Immature natural killer cell (primary cell): Measurements from ENCODE around the gene ACADSB. TPM values are rescaled to one million over a fixed set of nuclear protein-coding genes. Genes with fewer than 3 reads are reported as not detected.
A peak's percentile ranks its signal among the peaks of the same experiment; 100 is the strongest.

Experiments used
- DNase-seq, 3 donors: peaks; one replicate each; pipeline ENCODE4 v3.0.0; 2022; ENCODE audit warnings: mixed read lengths in 1 of 3
- H3K27ac Mint-ChIP-seq, 6 donors: one replicate each; pipeline ENCODE4 v1.8.0; 2020; ENCODE audit warnings: mixed read lengths in 6 of 6, mild to moderate bottlenecking in 5 of 6, inconsistent platforms in 4 of 6, moderate library complexity in 3 of 6
- H3K27me3 Mint-ChIP-seq, 3 donors: one replicate each; pipeline ENCODE4 v1.8.0; 2020 to 2021; ENCODE audit warnings: low read depth in 3 of 3, mild to moderate bottlenecking in 3 of 3, mixed read lengths in 3 of 3, moderate library complexity in 3 of 3, inconsistent platforms in 1 of 3
- H3K36me3 Mint-ChIP-seq, 3 donors: one replicate each; pipeline ENCODE4 v1.8.0; 2020; ENCODE audit warnings: mixed read lengths in 3 of 3, inconsistent platforms in 2 of 3, mild to moderate bottlenecking in 2 of 3
- H3K4me1 Mint-ChIP-seq, 2 donors: one replicate each; pipeline ENCODE4 v1.8.0; 2020; ENCODE audit warnings: inconsistent platforms in 2 of 2, mild to moderate bottlenecking in 2 of 2, mixed read lengths in 2 of 2, moderate library complexity in 1 of 2
- H3K4me3 Mint-ChIP-seq, 5 donors: one replicate each; pipeline ENCODE4 v1.8.0; 2020; ENCODE audit warnings: mild to moderate bottlenecking in 5 of 5, mixed read lengths in 5 of 5, inconsistent platforms in 3 of 5, moderate library complexity in 3 of 5
- H3K9me3 Mint-ChIP-seq, 6 donors: one replicate each; pipeline ENCODE4 v1.8.0; 2020; ENCODE audit warnings: mild to moderate bottlenecking in 6 of 6, mixed read lengths in 6 of 6, inconsistent platforms in 4 of 6, moderate library complexity in 3 of 6
- polyA plus RNA-seq, 3 donors: library from polyadenylated mRNA; unstranded; fragments of 300-500 nt; fragmentation: Illumina TruSeq; gene quantifications; one replicate each; pipeline ENCODE4 v1.2.3, GENCODE V29; 2021

The ACADSB gene
- polyA plus RNA-seq, 3 donors from 2014 or later, result 22.7 to 41.7 (median 30.1) TPM

DNA sequence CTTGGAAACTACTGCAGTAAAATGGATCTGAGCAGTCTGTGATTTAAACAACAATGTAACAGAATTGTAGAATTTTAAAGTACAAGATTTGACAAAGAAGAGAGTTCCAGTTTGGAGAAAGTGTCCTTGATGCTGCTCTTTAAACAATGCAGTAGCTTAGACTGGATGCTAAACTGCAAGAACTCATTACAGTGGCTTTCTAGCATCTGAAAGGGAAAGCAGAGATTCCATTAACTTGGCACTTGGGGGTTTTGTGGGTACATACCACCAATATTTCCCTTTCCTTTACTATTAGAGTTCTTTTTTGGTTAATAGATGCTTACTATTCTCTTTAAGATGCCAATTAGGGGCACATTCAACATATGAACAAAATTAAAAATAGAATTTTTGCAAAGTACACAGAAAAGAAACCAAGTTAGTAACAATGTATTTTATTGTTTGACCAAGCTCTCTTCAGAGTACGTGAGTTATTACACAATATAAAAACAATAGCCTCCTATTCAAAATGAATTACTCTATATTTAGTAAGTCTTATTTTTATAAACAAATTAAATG is 16.7 kb upstream of the ACADSB start:
- Mint-ChIP-seq H3K4me3 (no peak overlapping the region), H3K9me3 (no peaks in the 10 kb centered on the region), H3K27me3 (no peaks in the 10 kb centered on the region), H3K4me1 (no peaks in the 10 kb centered on the region), H3K27ac (no peak overlapping the region), H3K36me3 (peaks cover 2 to 26% (median 9%) of the 10 kb centered on the region in 3 donors)
- DNase-seq, result no peak

DNA sequence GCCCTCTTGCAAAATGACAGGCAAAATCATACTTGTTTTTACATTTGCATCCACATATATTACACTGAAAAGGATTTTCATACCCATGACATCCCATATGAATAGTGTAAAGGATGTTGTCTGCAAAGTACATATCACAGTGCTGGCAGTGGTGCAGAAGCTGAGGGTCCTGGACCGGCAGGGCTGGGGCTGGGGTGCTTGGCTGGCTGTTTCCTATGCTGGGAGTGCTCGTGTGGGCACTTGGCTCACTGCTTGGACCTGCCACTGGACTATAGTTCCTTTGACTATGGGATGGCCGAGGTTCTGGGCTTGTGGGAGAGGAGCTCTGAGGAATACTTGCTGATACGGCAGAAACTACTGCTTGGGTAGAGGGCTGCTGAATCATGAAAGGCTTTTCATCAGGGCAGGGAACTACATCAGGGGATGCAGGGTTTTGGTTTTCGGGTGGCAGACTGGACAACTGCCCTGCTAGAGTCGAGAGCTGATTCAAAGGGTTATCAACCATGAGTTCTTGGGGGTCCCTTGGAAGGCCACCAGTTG is 14.9 kb upstream of the ACADSB start:
- peaks cover 0 to 32% (median 17%) of the 10 kb centered on the region in 3 donors for H3K36me3 Mint-ChIP-seq
- no peaks in the 10 kb centered on the region for H3K9me3 Mint-ChIP-seq
- no peak overlapping the region for H3K4me3 Mint-ChIP-seq
- H3K27ac Mint-ChIP-seq, result peak overlapping the region in 1 of 6 donors; percentile 44
- DNase-seq, result no peak
- peaks cover 4 to 7% of the 10 kb centered on the region in 2 donors for H3K4me1 Mint-ChIP-seq
- no peaks in the 10 kb centered on the region for H3K27me3 Mint-ChIP-seq

DNA sequence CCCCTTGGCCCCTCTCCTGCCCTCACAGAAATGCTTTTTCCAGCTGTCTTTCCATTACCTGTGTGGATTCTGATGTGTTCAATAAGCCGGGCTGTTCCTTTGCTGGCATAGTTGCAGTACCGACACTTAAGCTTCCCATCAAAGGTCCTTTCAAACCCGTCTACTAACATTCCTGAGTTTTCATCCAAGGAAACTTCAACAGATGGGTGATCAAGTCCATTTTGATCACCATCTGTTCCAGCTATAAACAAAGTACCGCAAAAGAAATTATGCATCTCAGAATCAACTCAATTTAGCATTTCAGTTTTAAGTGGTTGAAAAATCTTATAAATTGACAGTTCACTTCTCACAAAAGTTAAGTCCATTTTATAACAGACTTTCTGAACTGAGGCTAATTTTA is 12.9 kb upstream of the ACADSB start:
- peaks cover 17 to 28% of the 10 kb centered on the region in 2 donors for H3K4me1 Mint-ChIP-seq
- no peak overlapping the region for H3K27ac Mint-ChIP-seq
- no peaks in the 10 kb centered on the region for H3K9me3 Mint-ChIP-seq
- H3K4me3 Mint-ChIP-seq, result no peak overlapping the region
- DNase-seq, result no peak
- H3K36me3 Mint-ChIP-seq, result peaks cover 0 to 29% (median 17%) of the 10 kb centered on the region in 3 donors
- H3K27me3 Mint-ChIP-seq, result no peaks in the 10 kb centered on the region

DNA sequence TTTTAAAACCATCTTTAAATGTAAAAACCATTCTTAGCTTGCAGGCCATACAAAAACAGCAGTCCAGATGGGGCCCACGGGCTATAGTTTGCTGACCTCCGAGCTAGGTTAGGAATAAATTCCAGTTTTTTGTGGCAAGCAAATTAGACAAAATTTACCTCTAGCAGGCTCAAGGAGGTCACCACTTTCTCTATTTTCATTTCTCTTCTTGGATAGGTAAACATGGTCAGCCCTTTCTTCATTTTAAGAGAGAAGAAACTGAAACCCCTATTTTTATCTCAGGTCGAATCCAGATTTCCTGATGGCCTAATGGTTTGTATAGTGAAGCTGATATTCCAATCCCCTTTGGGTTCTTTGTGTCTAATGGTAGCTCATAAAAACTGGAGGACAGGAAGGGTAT is 10.9 kb upstream of the ACADSB start:
- Mint-ChIP-seq H3K4me3 (no peak overlapping the region), H3K27me3 (peaks cover 0 to 1% (median 0%) of the 10 kb centered on the region in 3 donors), H3K9me3 (no peaks in the 10 kb centered on the region), H3K4me1 (peaks cover 22 to 38% of the 10 kb centered on the region in 2 donors), H3K27ac (no peak overlapping the region), H3K36me3 (peaks cover 0 to 26% (median 17%) of the 10 kb centered on the region in 3 donors)
- DNase-seq, result no peak

DNA sequence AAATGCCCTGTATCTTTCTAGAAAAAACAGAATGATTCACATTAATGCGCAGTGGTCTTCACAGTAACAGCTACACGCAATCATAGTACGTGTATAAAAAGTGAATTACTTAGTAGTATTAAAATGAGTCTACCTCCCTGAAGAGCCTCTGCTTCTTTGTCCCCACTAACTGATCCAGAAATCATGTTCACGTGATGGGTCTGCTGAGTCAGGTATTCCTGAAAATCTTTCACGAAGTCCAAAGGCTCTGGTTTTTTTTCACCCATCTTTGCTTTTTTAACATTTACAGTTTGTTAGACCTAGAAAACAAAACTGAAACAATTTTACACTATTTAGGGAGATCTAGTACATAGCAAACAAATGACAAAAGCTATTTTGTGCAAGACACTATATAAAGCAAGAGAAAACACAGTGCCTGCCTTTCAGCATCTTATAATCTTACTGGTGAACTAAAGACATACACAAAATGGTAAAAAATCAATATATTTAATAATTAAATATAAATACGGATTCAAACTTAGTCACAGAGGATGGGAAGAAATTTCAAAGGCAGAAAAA is 10.4 kb upstream of the ACADSB start:
- peaks cover 0 to 1% (median 0%) of the 10 kb centered on the region in 3 donors for H3K27me3 Mint-ChIP-seq
- H3K36me3 Mint-ChIP-seq, result peaks cover 0 to 26% (median 17%) of the 10 kb centered on the region in 3 donors
- no peaks in the 10 kb centered on the region for H3K9me3 Mint-ChIP-seq
- no peak for DNase-seq
- no peak overlapping the region for H3K4me3 Mint-ChIP-seq
- peak overlapping the region in 1 of 6 donors; percentile 3 for H3K27ac Mint-ChIP-seq
- H3K4me1 Mint-ChIP-seq, result peaks cover 22 to 42% of the 10 kb centered on the region in 2 donors

DNA sequence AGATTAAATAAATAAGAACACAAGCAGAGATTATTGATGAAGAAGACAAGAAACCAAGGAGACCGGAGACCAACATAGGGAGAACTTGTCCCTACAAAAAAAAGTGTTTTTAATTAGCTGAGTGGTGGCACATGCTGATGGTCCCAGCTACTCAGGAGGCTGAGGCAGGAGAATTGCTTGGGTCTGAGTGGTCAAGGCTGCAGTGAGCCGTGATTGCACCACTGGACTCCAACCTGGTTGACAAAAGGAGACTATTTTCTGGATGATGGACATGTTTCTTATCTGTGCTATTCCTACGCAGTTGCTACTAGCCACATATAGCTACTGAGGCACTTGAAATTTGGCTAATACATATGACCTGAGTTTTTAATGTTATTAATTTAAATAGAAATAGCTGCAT is 9.9 kb upstream of the ACADSB start:
- peaks cover 22 to 47% of the 10 kb centered on the region in 2 donors for H3K4me1 Mint-ChIP-seq
- no peaks in the 10 kb centered on the region for H3K9me3 Mint-ChIP-seq
- H3K36me3 Mint-ChIP-seq, result peaks cover 0 to 24% (median 15%) of the 10 kb centered on the region in 3 donors
- no peak for DNase-seq
- no peak overlapping the region for H3K27ac Mint-ChIP-seq
- no peak overlapping the region for H3K4me3 Mint-ChIP-seq
- peaks cover 0 to 1% (median 0%) of the 10 kb centered on the region in 3 donors for H3K27me3 Mint-ChIP-seq

DNA sequence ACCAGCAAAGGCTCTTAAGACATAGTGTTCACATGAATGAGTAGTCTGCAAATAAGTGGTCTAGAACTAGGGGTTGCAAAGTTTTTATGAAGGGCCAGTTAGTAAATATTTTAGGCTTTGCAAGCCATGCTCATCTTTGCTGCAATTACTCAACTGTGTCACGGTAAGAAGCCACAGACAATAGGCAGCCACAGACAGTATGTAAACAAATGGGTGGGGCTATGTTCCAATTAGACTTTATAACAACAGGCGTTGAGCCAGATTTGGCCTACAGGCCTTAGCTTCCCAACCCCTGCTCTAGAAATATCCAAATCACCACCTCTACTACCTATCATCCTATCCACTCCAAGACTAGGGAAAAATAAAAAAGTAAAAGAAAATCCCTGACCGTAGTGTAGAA is 9.5 kb upstream of the ACADSB start:
- H3K4me3 Mint-ChIP-seq, result peak overlapping the region in 1 of 5 donors; percentile 5
- H3K27ac Mint-ChIP-seq, result peak overlapping the region in 1 of 6 donors; percentile 51
- no peaks in the 10 kb centered on the region for H3K9me3 Mint-ChIP-seq
- H3K27me3 Mint-ChIP-seq, result peaks cover 0 to 1% (median 0%) of the 10 kb centered on the region in 3 donors
- no peak for DNase-seq
- peaks cover 0 to 20% (median 14%) of the 10 kb centered on the region in 3 donors for H3K36me3 Mint-ChIP-seq
- peaks cover 22 to 51% of the 10 kb centered on the region in 2 donors for H3K4me1 Mint-ChIP-seq

DNA sequence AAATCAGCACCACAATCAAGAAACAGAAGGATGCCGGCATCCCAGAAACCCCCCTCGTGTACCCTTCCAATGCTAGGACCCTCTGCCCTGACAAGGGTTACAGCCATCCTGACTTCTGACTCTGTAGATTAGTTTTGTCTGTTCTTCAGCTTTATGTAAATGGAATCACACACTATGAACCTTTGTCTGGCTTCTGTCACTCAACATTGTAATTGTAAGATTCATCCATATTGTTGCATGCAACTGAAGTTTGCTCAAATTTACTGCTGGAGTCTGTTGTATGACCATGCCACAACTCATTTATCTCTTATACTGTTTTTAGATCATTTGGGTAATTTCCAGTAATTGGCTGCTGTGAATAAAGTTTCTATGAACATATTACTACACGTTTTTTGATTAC is 8.7 kb upstream of the ACADSB start:
- H3K9me3 Mint-ChIP-seq, result no peaks in the 10 kb centered on the region
- H3K36me3 Mint-ChIP-seq, result peaks cover 0 to 17% (median 12%) of the 10 kb centered on the region in 3 donors
- DNase-seq, result no peak
- peak overlapping the region in 3 of 6 donors; percentile 5 to 51 (median 49) for H3K27ac Mint-ChIP-seq
- H3K4me1 Mint-ChIP-seq, result peaks cover 22 to 52% of the 10 kb centered on the region in 2 donors
- H3K4me3 Mint-ChIP-seq, result no peak overlapping the region
- peaks cover 0 to 1% (median 0%) of the 10 kb centered on the region in 3 donors for H3K27me3 Mint-ChIP-seq

DNA sequence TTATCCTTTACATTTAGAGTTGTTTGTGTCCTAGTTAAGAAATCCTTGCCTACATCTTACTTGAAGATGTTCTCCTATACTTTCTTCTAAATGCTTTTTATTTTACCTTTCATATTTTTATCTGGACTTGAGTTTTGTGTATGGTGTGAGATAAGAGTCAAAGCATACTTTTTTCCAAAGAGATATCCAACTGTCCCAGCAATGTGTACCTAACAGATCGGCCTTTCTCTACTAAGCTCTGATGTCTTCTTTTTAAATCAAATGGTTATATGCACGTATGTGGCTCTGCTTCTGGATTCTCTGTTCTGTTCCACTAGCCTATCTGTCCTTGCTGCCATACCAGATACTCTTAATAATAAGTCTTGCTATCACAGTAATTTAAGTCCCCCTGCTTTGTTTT is 7.4 kb upstream of the ACADSB start:
- Mint-ChIP-seq H3K27me3 (peaks cover 0 to 1% (median 0%) of the 10 kb centered on the region in 3 donors), H3K36me3 (peaks cover 0 to 9% (median 8%) of the 10 kb centered on the region in 3 donors), H3K9me3 (no peaks in the 10 kb centered on the region), H3K4me1 (peaks cover 28 to 63% of the 10 kb centered on the region in 2 donors), H3K4me3 (no peak overlapping the region), H3K27ac (peak overlapping the region in 1 of 6 donors; percentile 20)
- no peak for DNase-seq

DNA sequence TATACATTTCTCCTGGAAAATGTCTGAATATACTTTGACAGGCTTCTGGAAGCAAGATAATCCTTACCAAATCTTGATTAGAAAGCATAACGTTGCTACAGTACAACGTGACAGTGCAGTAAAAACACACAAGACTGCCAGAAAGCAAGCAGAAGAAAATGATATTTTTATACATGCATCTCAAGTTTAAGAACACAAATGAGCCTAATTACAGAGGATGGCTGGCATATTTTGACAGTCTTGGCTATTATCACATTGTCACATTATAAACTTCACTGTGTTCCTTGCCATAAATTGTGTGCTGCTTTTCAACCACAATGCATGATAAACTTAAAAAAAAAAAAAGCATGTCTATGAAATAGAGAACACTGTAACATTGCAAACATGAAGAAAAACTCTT is 4.5 kb upstream of the ACADSB start:
- Mint-ChIP-seq H3K36me3 (no peaks in the 10 kb centered on the region), H3K4me3 (no peak overlapping the region), H3K27ac (no peak overlapping the region), H3K27me3 (peaks cover 1 to 8% (median 3%) of the 10 kb centered on the region in 3 donors), H3K9me3 (no peaks in the 10 kb centered on the region), H3K4me1 (peaks cover 47 to 80% of the 10 kb centered on the region in 2 donors)
- DNase-seq, result no peak

DNA sequence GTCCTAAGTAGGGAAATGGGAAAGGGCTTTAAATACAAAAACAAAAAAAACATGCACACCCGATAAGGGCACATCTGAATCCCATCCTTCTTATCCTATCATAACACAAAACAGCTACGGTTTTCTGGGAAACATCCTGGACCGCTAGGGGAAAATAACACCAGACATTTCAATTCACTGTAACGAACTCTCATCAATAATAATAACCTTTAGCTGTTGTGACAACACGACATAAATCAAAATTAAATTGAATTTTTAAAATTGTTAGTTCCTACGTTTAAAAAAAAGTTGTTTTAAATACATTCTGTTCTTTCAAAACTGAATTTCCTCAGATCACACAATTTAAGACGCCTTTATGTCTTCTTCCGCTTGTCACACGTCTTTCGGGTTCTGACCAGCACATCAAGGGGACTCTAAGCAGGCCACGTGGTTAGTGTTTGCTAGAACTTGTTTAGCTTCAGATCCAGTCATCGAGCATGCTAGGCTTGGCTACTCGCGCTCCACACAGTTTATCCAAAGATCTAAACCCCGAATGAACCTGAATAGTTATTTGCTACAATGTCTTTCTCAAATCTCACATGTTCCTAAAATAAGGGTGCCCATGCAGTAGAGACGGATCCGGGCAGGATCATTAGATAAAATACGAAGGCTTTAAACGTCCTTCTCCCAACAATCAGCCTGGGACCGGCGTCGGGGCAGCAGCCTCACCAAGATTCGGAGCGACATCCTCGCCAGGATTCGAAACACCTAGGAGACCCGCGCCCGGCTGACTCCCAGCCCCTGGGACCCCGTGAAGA is 1.1 kb upstream of the ACADSB start:
- peak overlapping the region; percentile 95 to 100 (median 98) for H3K27ac Mint-ChIP-seq
- H3K27me3 Mint-ChIP-seq, result peaks cover 4 to 6% (median 6%) of the 10 kb centered on the region in 3 donors
- H3K4me3 Mint-ChIP-seq, result peak overlapping the region; percentile 93 to 99 (median 98)
- peaks cover 49 to 68% of the 10 kb centered on the region in 2 donors for H3K4me1 Mint-ChIP-seq
- no peaks in the 10 kb centered on the region for H3K9me3 Mint-ChIP-seq
- peak; percentile 47 to 49 (median 48) for DNase-seq
- H3K36me3 Mint-ChIP-seq, result peaks cover 3 to 6% (median 3%) of the 10 kb centered on the region in 3 donors

DNA sequence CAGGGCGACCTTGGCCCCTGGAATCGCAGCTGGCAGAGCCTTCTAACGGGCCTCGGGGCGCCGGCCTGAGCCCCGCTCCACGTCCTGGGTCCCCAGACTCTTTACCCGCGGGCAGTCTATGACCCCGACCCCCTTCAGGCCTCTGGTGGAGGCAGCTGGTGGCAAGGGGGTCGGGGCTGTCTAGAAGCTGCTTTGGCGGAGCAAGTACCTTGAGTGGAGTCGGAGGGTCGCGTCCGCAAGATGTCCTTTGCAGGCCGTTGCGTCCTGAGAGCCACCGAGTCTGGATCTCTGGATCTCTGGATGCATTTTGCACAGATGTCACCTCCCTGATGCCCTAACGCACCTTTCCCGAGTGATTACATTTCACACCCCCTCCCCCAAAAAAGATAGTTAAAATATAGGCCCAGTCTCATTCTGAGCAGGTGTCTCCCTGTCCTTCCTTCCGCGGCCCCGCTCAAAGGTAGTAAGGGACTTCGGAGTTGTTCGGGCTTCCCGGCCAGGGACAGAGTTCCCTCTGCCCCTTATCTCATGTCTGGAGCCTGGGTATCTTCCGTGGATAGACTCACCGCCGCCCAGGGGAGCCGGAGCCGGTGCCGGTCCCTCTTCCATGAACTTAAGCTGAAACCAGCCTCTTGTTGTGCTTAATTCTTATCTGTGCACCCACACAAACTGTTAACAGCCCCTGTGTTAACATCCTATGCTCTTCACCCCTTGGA is 457 bp downstream of the ACADSB start:
- Mint-ChIP-seq H3K27me3 (peaks cover 4 to 6% (median 6%) of the 10 kb centered on the region in 3 donors), H3K27ac (peak overlapping the region; percentile 95 to 100 (median 98)), H3K4me3 (peak overlapping the region; percentile 93 to 99 (median 98)), H3K36me3 (peaks cover 7 to 10% (median 7%) of the 10 kb centered on the region in 3 donors), H3K4me1 (peaks cover 49 to 61% of the 10 kb centered on the region in 2 donors), H3K9me3 (no peaks in the 10 kb centered on the region)
- DNase-seq, result no peak

DNA sequence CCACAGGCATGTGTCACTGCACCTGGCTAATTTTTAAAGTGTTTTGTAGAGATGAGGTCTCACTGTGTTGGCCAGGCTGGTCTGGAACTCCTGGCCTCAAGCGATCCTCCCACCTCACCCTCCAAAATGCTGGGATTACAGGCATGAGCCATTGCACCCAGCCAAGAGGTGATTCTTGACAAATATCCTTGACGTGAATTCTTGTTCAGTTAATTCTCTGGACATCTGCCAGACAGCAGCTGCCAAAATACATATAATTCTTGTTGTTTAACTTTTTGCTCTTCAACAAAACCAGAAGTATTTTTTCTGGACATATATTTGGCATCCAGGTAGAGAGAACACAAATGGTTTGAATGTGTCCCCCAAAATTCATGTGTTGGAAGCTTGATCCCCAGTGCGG is 3.2 kb downstream of the ACADSB start:
- Mint-ChIP-seq H3K4me3 (no peak overlapping the region), H3K36me3 (peaks cover 7 to 10% (median 7%) of the 10 kb centered on the region in 3 donors), H3K4me1 (peaks cover 36 to 42% of the 10 kb centered on the region in 2 donors), H3K27me3 (peaks cover 4 to 6% (median 6%) of the 10 kb centered on the region in 3 donors), H3K27ac (no peak overlapping the region), H3K9me3 (no peaks in the 10 kb centered on the region)
- no peak for DNase-seq
